Erythroblast (primary cell): Measurements from ENCODE around the gene GATA3.

Experiments
- GATA1 ChIP-seq: IDR thresholded peaks from 2 replicates; pipeline ENCODE4 v1.6.1; 2011; ENCODE audit warnings: low read depth, mild to moderate bottlenecking, control low read depth, low read length, moderate library complexity
- POLR2A ChIP-seq: IDR thresholded peaks from 2 replicates; pipeline ENCODE4 v1.6.1; 2011; ENCODE audit warnings: mild to moderate bottlenecking, low read length

DNA sequence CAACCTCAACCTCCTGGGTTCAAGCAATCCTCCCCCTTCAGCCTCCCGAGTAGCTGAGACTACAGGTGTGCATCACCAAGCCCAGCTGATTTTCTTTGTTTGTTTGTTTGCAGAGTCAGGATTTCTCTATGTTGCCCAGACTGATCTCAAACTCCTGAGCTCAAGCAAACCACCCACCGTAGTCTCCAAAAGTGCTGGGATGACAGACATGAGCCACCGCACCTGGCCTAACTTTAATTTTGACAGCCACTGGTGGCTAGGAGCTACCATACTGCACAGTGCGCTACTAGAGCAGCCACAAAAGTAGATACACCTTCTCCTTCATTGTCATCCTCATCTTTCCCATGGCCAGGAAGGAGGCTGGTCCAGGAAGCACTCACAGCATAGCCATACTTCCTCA lies 31.2 kb upstream of the GATA3 start:
- TF ChIP-seq POLR2A (no peak), GATA1 (no peak)
